ENCODE measurements around the gene ADPRHL1.

The ADPRHL1 gene

GRCh38 chr13:113448545-113448884 lies 4.8 kb downstream of the ADPRHL1 start:
- no peak overlapping the region for H3K4me3 ChIP-seq (ENCODE audit: insufficient read length, low read depth)
- TF ChIP-seq ZNF274 (IDR thresholded peaks at IDR 0.05; ENCODE audit: low read depth, low read length) (no peak), YY1 (IDR thresholded peaks at IDR 0.05; ENCODE audit: insufficient read depth, insufficient read length) (no peak), SUZ12 (IDR thresholded peaks at IDR 0.05; ENCODE audit: extremely low read depth, insufficient read depth, insufficient read length) (no peak)
- no peaks in the 10 kb centered on the region for H3K27me3 ChIP-seq (ENCODE audit: insufficient read depth, insufficient read length)
- DNase-seq (ENCODE audit: low read depth, low spot score), result no peak
- H3K9ac ChIP-seq (ENCODE audit: insufficient read length, low read depth), result no peak overlapping the region
- H3K4me1 ChIP-seq (ENCODE audit: insufficient read depth, insufficient read length), result peaks cover 8% of the 10 kb centered on the region
- H3K9me3 ChIP-seq (ENCODE audit: insufficient read depth, low read length), result 0 out of 2 replicates have a peak, but pooled peaks cover 5% of the 10 kb centered on the region
- peaks cover 39% of the 10 kb centered on the region for H3K36me3 ChIP-seq (ENCODE audit: insufficient read depth, insufficient read length, low read length)

DNA sequence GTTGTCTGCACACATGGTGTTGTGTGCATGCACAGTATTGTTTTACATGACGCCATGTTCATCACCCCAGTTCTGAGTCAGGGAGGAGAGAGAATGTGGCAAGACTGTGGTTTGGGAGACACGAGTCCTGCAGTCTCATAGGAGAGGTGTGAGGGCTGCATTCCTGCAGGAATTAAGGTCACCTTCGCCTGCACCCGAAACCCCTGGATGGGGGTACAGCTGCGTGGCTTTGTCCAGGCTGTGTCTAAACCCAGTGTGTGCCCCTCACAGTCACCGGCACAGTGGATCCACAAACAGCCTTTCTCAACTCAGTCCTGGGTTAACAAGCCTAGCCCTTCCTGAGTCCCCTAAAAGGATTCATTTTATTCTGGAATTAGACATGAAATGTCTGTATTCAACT lies 5.7 kb downstream of the ADPRHL1 start:
- DNase-seq (ENCODE audit: low read depth, low spot score), result no peak
- Histone ChIP-seq H3K4me1 (ENCODE audit: insufficient read depth, insufficient read length) (peaks cover 8% of the 10 kb centered on the region), H3K4me3 (ENCODE audit: insufficient read length, low read depth) (no peak overlapping the region), H3K27me3 (ENCODE audit: insufficient read depth, insufficient read length) (no peaks in the 10 kb centered on the region), H3K36me3 (ENCODE audit: insufficient read depth, insufficient read length, low read length) (peaks cover 30% of the 10 kb centered on the region), H3K9me3 (ENCODE audit: insufficient read depth, low read length) (0 out of 2 replicates have a peak, but pooled peaks cover 5% of the 10 kb centered on the region), H3K9ac (ENCODE audit: insufficient read length, low read depth) (no peak overlapping the region)
- TF ChIP-seq ZNF274 (IDR thresholded peaks at IDR 0.05; ENCODE audit: low read depth, low read length) (no peak), YY1 (IDR thresholded peaks at IDR 0.05; ENCODE audit: insufficient read depth, insufficient read length) (no peak), SUZ12 (IDR thresholded peaks at IDR 0.05; ENCODE audit: extremely low read depth, insufficient read depth, insufficient read length) (no peak)

GRCh38 chr13:113446488-113446854 lies 6.8 kb downstream of the ADPRHL1 start:
- Histone ChIP-seq H3K4me1 (ENCODE audit: insufficient read depth, insufficient read length) (peaks cover 8% of the 10 kb centered on the region), H3K9ac (ENCODE audit: insufficient read length, low read depth) (no peak overlapping the region)

GRCh38 chr13:113445791-113446487 lies 7.3 kb downstream of the ADPRHL1 start:
- Histone ChIP-seq H3K9me3 (ENCODE audit: insufficient read depth, low read length) (0 out of 2 replicates have a peak, but pooled peaks cover 5% of the 10 kb centered on the region), H3K4me1 (ENCODE audit: insufficient read depth, insufficient read length) (peaks cover 8% of the 10 kb centered on the region), H3K9ac (ENCODE audit: insufficient read length, low read depth) (no peak overlapping the region), H3K36me3 (ENCODE audit: insufficient read depth, insufficient read length, low read length) (peaks cover 32% of the 10 kb centered on the region), H3K4me3 (ENCODE audit: insufficient read length, low read depth) (no peak overlapping the region), H3K27me3 (ENCODE audit: insufficient read depth, insufficient read length) (no peaks in the 10 kb centered on the region)
- TF ChIP-seq SUZ12 (IDR thresholded peaks at IDR 0.05; ENCODE audit: extremely low read depth, insufficient read depth, insufficient read length) (no peak), ZNF274 (IDR thresholded peaks at IDR 0.05; ENCODE audit: low read depth, low read length) (no peak), YY1 (IDR thresholded peaks at IDR 0.05; ENCODE audit: insufficient read depth, insufficient read length) (no peak)
- DNase-seq (ENCODE audit: low read depth, low spot score), result no peak

More at GRCh38 chr13:113446488-113446854, 6.8 kb downstream of the ADPRHL1 start:
- TF ChIP-seq SUZ12 (IDR thresholded peaks at IDR 0.05; ENCODE audit: extremely low read depth, insufficient read depth, insufficient read length) (no peak), ZNF274 (IDR thresholded peaks at IDR 0.05; ENCODE audit: low read depth, low read length) (no peak), YY1 (IDR thresholded peaks at IDR 0.05; ENCODE audit: insufficient read depth, insufficient read length) (no peak)
- DNase-seq (ENCODE audit: low read depth, low spot score), result no peak
- Histone ChIP-seq H3K9me3 (ENCODE audit: insufficient read depth, low read length) (0 out of 2 replicates have a peak, but pooled peaks cover 5% of the 10 kb centered on the region), H3K36me3 (ENCODE audit: insufficient read depth, insufficient read length, low read length) (peaks cover 30% of the 10 kb centered on the region), H3K27me3 (ENCODE audit: insufficient read depth, insufficient read length) (no peaks in the 10 kb centered on the region), H3K4me3 (ENCODE audit: insufficient read length, low read depth) (no peak overlapping the region)

DNA sequence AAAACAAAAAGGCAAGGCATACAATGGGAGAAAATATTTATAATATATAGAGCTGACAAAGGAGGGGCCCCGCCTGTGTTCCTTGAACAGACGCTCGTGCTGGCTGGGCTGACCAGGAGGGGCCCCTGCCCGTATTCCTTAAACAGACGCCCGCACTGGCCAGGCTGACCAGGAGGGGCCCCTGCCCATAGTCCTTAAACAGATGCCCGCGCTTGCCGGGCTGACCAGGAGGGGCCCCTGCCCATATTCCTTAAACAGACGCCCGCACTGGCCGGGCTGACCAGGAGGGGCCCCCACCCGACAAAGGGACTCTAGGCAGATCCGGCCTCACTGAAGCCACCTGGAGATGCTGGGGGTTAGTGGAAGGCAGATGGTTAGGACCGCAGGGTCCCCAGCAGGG lies 9.3 kb downstream of the ADPRHL1 start:
- H3K9ac ChIP-seq (ENCODE audit: insufficient read length, low read depth), result no peak overlapping the region
- H3K27me3 ChIP-seq (ENCODE audit: insufficient read depth, insufficient read length), result no peaks in the 10 kb centered on the region
- H3K4me1 ChIP-seq (ENCODE audit: insufficient read depth, insufficient read length), result peaks cover 8% of the 10 kb centered on the region
- H3K4me3 ChIP-seq (ENCODE audit: insufficient read length, low read depth), result no peak overlapping the region
- 0 out of 2 replicates have a peak, but pooled peaks cover 5% of the 10 kb centered on the region for H3K9me3 ChIP-seq (ENCODE audit: insufficient read depth, low read length)
- no peak for TF ChIP-seq YY1 (IDR thresholded peaks at IDR 0.05; ENCODE audit: insufficient read depth, insufficient read length)
- H3K36me3 ChIP-seq (ENCODE audit: insufficient read depth, insufficient read length, low read length), result peaks cover 25% of the 10 kb centered on the region
- DNase-seq (ENCODE audit: low read depth, low spot score), result no peak

- TF ChIP-seq SUZ12 (IDR thresholded peaks at IDR 0.05; ENCODE audit: extremely low read depth, insufficient read depth, insufficient read length), result no peak
- no peak for TF ChIP-seq YY1 (IDR thresholded peaks at IDR 0.05; ENCODE audit: insufficient read depth, insufficient read length)
- no peak for TF ChIP-seq ZNF274 (IDR thresholded peaks at IDR 0.05; ENCODE audit: low read depth, low read length)
- H3K4me1 ChIP-seq (ENCODE audit: insufficient read depth, insufficient read length), result peaks cover 2% of the 10 kb centered on the region
- no peak overlapping the region for H3K4me3 ChIP-seq (ENCODE audit: insufficient read length, low read depth)
- no peak overlapping the region for H3K9ac ChIP-seq (ENCODE audit: insufficient read length, low read depth)
- no peaks in the 10 kb centered on the region for H3K27me3 ChIP-seq (ENCODE audit: insufficient read depth, insufficient read length)
- H3K36me3 ChIP-seq (ENCODE audit: insufficient read depth, insufficient read length, low read length), result peaks cover 25% of the 10 kb centered on the region
- DNase-seq (ENCODE audit: low read depth, low spot score), result no peak
- H3K9me3 ChIP-seq (ENCODE audit: insufficient read depth, low read length), result 0 out of 2 replicates have a peak, but pooled peaks cover 5% of the 10 kb centered on the region
These were observed 10.3 kb downstream of the ADPRHL1 start for GRCh38 chr13:113442985-113443362.

DNA sequence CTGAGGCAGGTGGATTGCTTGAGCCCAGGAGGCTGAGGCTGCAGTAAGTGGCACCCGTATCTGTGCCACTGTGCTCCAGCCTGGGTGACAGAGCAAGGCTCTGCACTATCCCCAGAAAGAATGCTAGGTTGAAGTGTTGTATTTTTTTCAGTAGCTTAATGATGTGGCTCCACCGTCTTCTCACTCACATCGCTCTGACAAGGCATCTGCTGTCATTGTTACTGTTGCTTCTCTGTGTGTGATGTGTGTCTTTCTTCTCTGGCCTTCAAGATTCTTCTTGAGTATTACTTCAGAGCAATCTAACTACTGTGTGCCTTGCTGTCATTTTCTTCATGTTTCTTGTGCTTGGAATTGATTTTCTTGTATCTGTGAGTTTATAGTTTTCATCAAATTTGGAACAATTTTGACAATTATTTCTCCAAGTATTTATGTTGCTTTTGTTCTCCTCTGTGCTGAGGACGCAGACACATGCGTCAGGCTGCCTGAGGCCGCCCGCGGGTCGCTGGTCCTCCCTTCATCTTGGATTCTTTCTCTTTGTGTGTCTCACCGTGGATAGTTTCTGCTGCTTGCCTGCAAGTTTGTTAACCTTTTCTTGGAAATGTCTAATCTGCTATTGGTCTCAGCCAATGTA lies 10.8 kb downstream of the ADPRHL1 start:
- no peaks in the 10 kb centered on the region for H3K27me3 ChIP-seq (ENCODE audit: insufficient read depth, insufficient read length)
- 0 out of 2 replicates have a peak, but pooled peaks cover 5% of the 10 kb centered on the region for H3K9me3 ChIP-seq (ENCODE audit: insufficient read depth, low read length)
- DNase-seq (ENCODE audit: low read depth, low spot score), result no peak
- H3K36me3 ChIP-seq (ENCODE audit: insufficient read depth, insufficient read length, low read length), result peaks cover 24% of the 10 kb centered on the region
- TF ChIP-seq ZNF274 (IDR thresholded peaks at IDR 0.05; ENCODE audit: low read depth, low read length) (no peak), YY1 (IDR thresholded peaks at IDR 0.05; ENCODE audit: insufficient read depth, insufficient read length) (no peak), SUZ12 (IDR thresholded peaks at IDR 0.05; ENCODE audit: extremely low read depth, insufficient read depth, insufficient read length) (no peak)
- no peak overlapping the region for H3K4me3 ChIP-seq (ENCODE audit: insufficient read length, low read depth)
- H3K4me1 ChIP-seq (ENCODE audit: insufficient read depth, insufficient read length), result peaks cover 2% of the 10 kb centered on the region
- H3K9ac ChIP-seq (ENCODE audit: insufficient read length, low read depth), result no peak overlapping the region
